ENCODE results near the gene KIF3C.
"Not testable (repeated sequence)": the region's sequence is repeated elsewhere in the genome, so short reads cannot be mapped to it uniquely, and the experiment has no call there.

The KIF3C gene

GRCh38 chr2:25982273-25982967 is at the start of gene KIF3C:
KIF3C (minus strand) TSS chr2:25982497; CDS start chr2:25981917, 580 bp downstream.
- peak; percentile 68 for DNase-seq (ENCODE audit: low read depth)

- not testable (repeated sequence) for DNase-seq (ENCODE audit: low read depth)
Observed at GRCh38 chr2:26028083-26028482, 45.8 kb upstream of the KIF3C start.

GRCh38 chr2:26025509-26025908 is 43.2 kb upstream of the KIF3C start:
- no peak for DNase-seq (ENCODE audit: low read depth)

- no peak for DNase-seq (ENCODE audit: low read depth)
Observed at GRCh38 chr2:26024260-26024659, 42.0 kb upstream of the KIF3C start.

GRCh38 chr2:26020231-26020640 is 37.9 kb upstream of the KIF3C start:
- no peak for DNase-seq (ENCODE audit: low read depth)

GRCh38 chr2:26018184-26019055 is 36.1 kb upstream of the KIF3C start:
- DNase-seq (ENCODE audit: low read depth), result peak; percentile 92

- no peak for DNase-seq (ENCODE audit: low read depth)
Observed at GRCh38 chr2:26017464-26018183, 35.3 kb upstream of the KIF3C start.

GRCh38 chr2:26016706-26017045 is 34.4 kb upstream of the KIF3C start:
- not testable (repeated sequence) for DNase-seq (ENCODE audit: low read depth)

- no peak for DNase-seq (ENCODE audit: low read depth)
Observed at GRCh38 chr2:26016012-26016705, 33.9 kb upstream of the KIF3C start.

GRCh38 chr2:26013668-26014067 is 31.4 kb upstream of the KIF3C start:
- no peak for DNase-seq (ENCODE audit: low read depth)

GRCh38 chr2:26011990-26012856 is 29.9 kb upstream of the KIF3C start:
- DNase-seq (ENCODE audit: low read depth), result peak; percentile 60

GRCh38 chr2:26011609-26011989 is 29.3 kb upstream of the KIF3C start:
- DNase-seq (ENCODE audit: low read depth), result no peak

GRCh38 chr2:26010943-26011342 is 28.6 kb upstream of the KIF3C start:
- no peak for DNase-seq (ENCODE audit: low read depth)

- no peak for DNase-seq (ENCODE audit: low read depth)
Observed at GRCh38 chr2:26009567-26009963, 27.3 kb upstream of the KIF3C start.

- peak; percentile 86 for DNase-seq (ENCODE audit: low read depth)
Observed at GRCh38 chr2:26008851-26009566, 26.7 kb upstream of the KIF3C start.

- no peak for DNase-seq (ENCODE audit: low read depth)
Observed at GRCh38 chr2:26008095-26008494, 25.8 kb upstream of the KIF3C start.

- no peak for DNase-seq (ENCODE audit: low read depth)
Observed at GRCh38 chr2:26002632-26003310, 20.5 kb upstream of the KIF3C start.

- DNase-seq (ENCODE audit: low read depth), result no peak
Observed at GRCh38 chr2:26001743-26002351, 19.6 kb upstream of the KIF3C start.

- no peak for DNase-seq (ENCODE audit: low read depth)
Observed at GRCh38 chr2:26000561-26001082, 18.3 kb upstream of the KIF3C start.
